ENCODE data around the gene CDH23.
A peak's percentile ranks its signal among the peaks of the same experiment; 100 is the strongest.

CDH23 gene

GRCh38 chr10:71797533-71798307 is 401.0 kb downstream of the CDH23 start:
- no peak for DNase-seq (ENCODE audit: low read depth, low spot score)

- DNase-seq (ENCODE audit: low read depth, low spot score) = no peak
These were observed 401.5 kb downstream of the CDH23 start for GRCh38 chr10:71798308-71798624.

- no peak for DNase-seq (ENCODE audit: low read depth, low spot score)
These were observed 402.4 kb downstream of the CDH23 start for GRCh38 chr10:71799112-71799511.

- DNase-seq (ENCODE audit: low read depth, low spot score) = no peak
These were observed 403.1 kb downstream of the CDH23 start for GRCh38 chr10:71799608-71800453.

- DNase-seq (ENCODE audit: low read depth, low spot score) = no peak
These were observed 404.6 kb downstream of the CDH23 start for GRCh38 chr10:71801361-71801760.

- no peak for DNase-seq (ENCODE audit: low read depth, low spot score)
These were observed 405.5 kb downstream of the CDH23 start for GRCh38 chr10:71802235-71802634.

GRCh38 chr10:71802715-71803488 is 406.2 kb downstream of the CDH23 start:
- DNase-seq (ENCODE audit: low read depth, low spot score) = no peak

GRCh38 chr10:71804077-71804476 is 407.4 kb downstream of the CDH23 start:
- DNase-seq (ENCODE audit: low read depth, low spot score) = no peak

- no peak for DNase-seq (ENCODE audit: low read depth, low spot score)
These were observed 409.3 kb downstream of the CDH23 start for GRCh38 chr10:71805776-71806703.

GRCh38 chr10:71806704-71807556 is 410.2 kb downstream of the CDH23 start:
- DNase-seq (ENCODE audit: low read depth, low spot score) = no peak

- DNase-seq (ENCODE audit: low read depth, low spot score) = no peak
These were observed 411.1 kb downstream of the CDH23 start for GRCh38 chr10:71807557-71808510.

GRCh38 chr10:71809628-71810027 is 412.9 kb downstream of the CDH23 start:
- no peak for DNase-seq (ENCODE audit: low read depth, low spot score)

- DNase-seq (ENCODE audit: low read depth, low spot score) = no peak
These were observed 413.5 kb downstream of the CDH23 start for GRCh38 chr10:71810048-71810750.

- DNase-seq (ENCODE audit: low read depth, low spot score) = no peak
These were observed 414.6 kb downstream of the CDH23 start for GRCh38 chr10:71811351-71811750.

- peak; percentile 64 for DNase-seq (ENCODE audit: low read depth, low spot score)
These were observed 415.5 kb downstream of the CDH23 start for GRCh38 chr10:71812016-71812912.

- no peak for DNase-seq (ENCODE audit: low read depth, low spot score)
These were observed 416.3 kb downstream of the CDH23 start for GRCh38 chr10:71812913-71813590.

GRCh38 chr10:71814922-71815411 is 418.2 kb downstream of the CDH23 start:
- no peak for DNase-seq (ENCODE audit: low read depth, low spot score)
